DMS 273 treated with DMSO at 0.1 percent for 48 hours (cell line): ENCODE data around the gene SMG5.
"Not testable (repeated sequence)": the region's sequence is repeated elsewhere in the genome, so short reads cannot be mapped to it uniquely, and the experiment has no call there.

Source experiments
- DNase-seq: peaks from one replicate; lab custom pipeline; 2025; lab: John Stamatoyannopoulos, UW

Gene SMG5

GRCh38 chr1:156282479-156283222 lies at the start of gene SMG5:
SMG5 (minus strand) TSS chr1:156282825; CDS start chr1:156282680, 145 bp downstream.
- DNase-seq, result peak; percentile 98

GRCh38 chr1:156323179-156323578 lies 40.6 kb upstream of the SMG5 start:
- not testable (repeated sequence) for DNase-seq

- no peak for DNase-seq
Measured at GRCh38 chr1:156320560-156320959, 37.9 kb upstream of the SMG5 start.

- DNase-seq, result no peak
Measured at GRCh38 chr1:156319664-156320063, 37.0 kb upstream of the SMG5 start.

GRCh38 chr1:156316909-156317308 lies 34.3 kb upstream of the SMG5 start:
- no peak for DNase-seq

GRCh38 chr1:156310962-156311361 lies 28.3 kb upstream of the SMG5 start:
- no peak for DNase-seq

GRCh38 chr1:156308078-156308477 lies 25.5 kb upstream of the SMG5 start:
- DNase-seq, result no peak

GRCh38 chr1:156305215-156305614 lies 22.6 kb upstream of the SMG5 start:
- DNase-seq, result no peak

- no peak for DNase-seq
Measured at GRCh38 chr1:156303241-156303640, 20.6 kb upstream of the SMG5 start.

GRCh38 chr1:156298852-156299357 lies 16.3 kb upstream of the SMG5 start, which contains the start of gene VHLL:
VHLL (minus strand) TSS chr1:156299307; CDS start chr1:156299189, 118 bp downstream.
- DNase-seq, result no peak

- peak; percentile 17 for DNase-seq
Measured at GRCh38 chr1:156295391-156295947, 12.8 kb upstream of the SMG5 start, which contains the start of gene GLMP. GLMP (minus strand) TSS chr1:156295679; CDS start chr1:156295645, 34 bp downstream.

- no peak for DNase-seq
Measured at GRCh38 chr1:156293895-156294294, 11.3 kb upstream of the SMG5 start.

GRCh38 chr1:156293098-156293434 lies 10.4 kb upstream of the SMG5 start:
- no peak for DNase-seq

GRCh38 chr1:156291226-156292061 lies 8.8 kb upstream of the SMG5 start:
- no peak for DNase-seq

GRCh38 chr1:156289857-156290256 lies 7.2 kb upstream of the SMG5 start:
- no peak for DNase-seq

GRCh38 chr1:156286061-156286460 lies 3.4 kb upstream of the SMG5 start:
- DNase-seq, result no peak

GRCh38 chr1:156285437-156285836 lies 2.8 kb upstream of the SMG5 start:
- no peak for DNase-seq

- no peak for DNase-seq
Measured at GRCh38 chr1:156284757-156285156, 2.1 kb upstream of the SMG5 start.

- no peak for DNase-seq
Measured at GRCh38 chr1:156284112-156284511, 1.5 kb upstream of the SMG5 start, which contains the start of gene TMEM79. TMEM79 (plus strand) TSS chr1:156284325; CDS start chr1:156285227, 902 bp downstream.

- no peak for DNase-seq
Measured at GRCh38 chr1:156283521-156283920, 896 bp upstream of the SMG5 start.

GRCh38 chr1:156281693-156282478 lies 739 bp downstream of the SMG5 start:
- DNase-seq, result peak; percentile 12

GRCh38 chr1:156281281-156281680 lies 1.3 kb downstream of the SMG5 start:
- no peak for DNase-seq
